Fibroblast of skin of right quadriceps (primary cell): ENCODE results near the gene SFI1.
A peak's percentile ranks its signal among the peaks of the same experiment; 100 is the strongest.

Source experiments
- DNase-seq: peaks from one replicate; pipeline ENCODE4 v3.0.0-alpha.2; 2013

The SFI1 gene

DNA sequence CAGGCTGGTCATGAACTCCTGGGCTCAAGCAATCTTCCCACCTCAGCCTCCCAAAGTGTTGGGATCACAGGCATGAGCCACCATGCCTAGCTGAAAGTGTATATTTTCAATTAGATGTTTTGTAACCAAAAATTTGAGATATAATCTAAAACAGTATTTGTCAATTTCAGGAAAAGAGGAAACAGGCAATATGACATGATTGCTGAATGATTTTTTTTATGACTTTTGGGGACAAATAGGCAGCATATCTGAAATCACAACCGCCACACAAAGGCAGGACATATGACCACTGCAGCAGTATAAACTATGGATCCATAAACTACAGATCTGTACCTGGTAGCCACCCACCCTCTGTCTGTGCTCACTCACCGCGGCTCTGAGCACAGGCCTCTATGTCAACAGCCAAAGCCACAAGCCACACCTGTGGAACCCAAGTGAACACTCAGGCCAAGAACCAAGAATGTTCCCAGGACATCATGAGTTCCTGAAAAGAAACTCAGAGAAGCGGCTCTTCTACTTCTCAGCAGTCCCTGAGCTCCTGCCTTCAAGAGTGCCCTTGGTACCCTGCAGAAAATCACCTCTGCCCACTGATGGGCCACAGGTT is 143.2 kb downstream of the SFI1 start:
- no peak for DNase-seq

DNA sequence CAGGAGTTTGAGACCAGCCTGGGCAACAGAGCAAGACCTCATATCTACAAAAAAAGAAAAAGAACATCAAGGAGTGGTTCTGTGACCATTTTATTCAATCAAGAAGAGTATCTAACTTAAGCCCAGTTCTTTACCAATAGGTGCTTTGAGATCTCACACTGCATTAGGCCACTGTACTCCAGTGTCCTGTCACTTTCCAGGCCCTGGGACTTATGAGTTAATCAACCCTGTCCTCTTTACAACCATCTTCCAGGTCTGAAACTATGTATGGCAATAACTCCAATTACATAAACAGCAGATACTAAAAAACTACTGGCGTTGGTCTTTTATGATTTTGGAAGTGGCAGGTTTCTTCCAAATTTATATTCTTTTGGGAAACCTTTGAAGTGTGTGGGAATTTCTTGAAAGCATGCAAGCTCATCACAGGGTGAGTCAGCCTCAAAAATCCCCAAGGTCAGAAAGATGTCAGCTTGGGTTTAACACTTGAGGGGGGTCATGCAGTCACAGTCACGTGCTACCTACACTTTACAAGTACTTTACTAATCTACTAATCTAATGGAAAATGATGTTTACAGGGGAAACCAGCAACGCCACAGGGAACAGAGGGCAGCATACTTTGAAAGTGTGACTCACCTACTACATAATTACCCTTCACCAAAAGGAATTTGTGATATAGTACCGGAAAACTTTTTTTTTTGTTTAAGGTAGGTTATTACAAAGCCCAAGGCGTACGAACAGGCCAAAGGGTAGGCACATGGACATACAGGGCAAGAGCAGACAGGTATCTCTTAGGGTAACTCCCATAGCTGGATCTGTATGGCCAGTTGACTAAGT is 150.1 kb downstream of the SFI1 start:
- DNase-seq, result peak; percentile 94

DNA sequence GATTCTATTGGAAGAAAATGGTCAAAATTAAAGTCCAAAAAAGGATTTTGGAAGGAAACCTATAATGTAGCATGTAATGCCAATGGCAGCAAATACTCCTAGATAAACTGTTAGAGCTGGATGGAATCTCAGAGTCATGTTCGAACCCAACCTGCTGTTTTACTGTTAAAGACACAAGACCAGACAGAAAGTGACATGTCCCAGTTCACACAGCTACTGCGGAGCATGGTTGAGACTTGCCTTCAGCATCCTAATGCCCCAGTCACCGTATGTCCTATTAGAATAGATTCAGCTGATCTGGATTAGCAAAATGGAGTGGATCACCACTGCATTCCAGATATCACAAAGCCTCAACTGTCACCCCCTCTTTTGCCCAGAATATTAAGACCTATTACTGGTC is 150.7 kb downstream of the SFI1 start:
- DNase-seq, result no peak

DNA sequence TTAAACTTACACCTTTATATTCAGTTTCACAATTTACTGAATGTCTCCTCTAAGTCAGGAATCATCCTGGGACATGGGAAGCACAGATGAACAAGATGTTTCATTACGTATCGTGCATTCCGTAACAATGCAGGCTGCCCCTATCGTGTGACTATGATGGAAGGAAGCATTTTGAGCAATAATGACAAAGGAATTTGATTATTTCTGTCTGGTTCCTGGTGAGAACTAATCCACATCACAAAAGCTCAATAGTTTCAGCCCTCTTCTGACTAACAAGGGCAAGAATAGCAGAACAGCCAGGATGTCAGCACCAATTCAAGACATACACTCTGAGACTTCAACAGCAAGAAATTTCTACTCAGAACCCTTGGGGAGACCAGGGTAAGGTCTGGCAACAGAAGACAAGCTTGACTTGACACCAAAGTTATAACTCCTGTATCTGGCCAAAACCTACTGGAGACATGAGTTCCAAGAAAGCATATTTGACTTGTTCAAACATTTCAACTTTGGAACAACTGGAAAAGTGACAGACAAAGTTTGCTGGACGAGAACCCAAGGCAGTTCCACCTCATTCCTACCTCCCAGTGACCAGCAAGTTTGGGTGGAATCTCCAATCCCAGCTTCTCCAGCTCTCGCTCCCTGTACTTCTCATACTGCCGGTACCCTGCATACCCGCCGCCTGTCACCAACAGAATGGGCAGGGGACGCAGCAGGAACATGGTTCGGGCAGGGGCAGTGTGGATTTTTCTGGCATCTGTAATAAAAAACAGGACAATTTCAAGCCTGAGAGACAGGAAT is 151.4 kb downstream of the SFI1 start:
- peak; percentile 73 for DNase-seq

DNA sequence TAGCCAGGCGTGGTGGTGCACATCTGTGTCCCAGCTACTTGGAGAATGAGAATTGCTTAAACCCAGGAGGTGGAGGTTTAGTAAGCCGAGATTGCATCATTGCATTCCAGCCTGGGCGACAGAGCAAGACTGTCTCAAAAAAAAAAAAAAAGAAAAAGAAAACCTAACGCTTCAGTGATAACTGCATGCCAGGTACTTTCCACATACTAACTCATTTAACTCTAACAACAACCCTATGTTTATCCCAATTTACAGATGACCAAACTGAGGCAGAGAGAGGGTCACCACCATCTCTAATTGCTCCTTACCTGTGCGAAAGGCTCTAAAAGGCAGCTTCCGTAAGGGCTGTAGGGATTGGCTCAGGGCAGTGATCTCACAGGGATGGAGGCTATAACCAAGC is 154.1 kb downstream of the SFI1 start:
- peak; percentile 82 for DNase-seq

DNA sequence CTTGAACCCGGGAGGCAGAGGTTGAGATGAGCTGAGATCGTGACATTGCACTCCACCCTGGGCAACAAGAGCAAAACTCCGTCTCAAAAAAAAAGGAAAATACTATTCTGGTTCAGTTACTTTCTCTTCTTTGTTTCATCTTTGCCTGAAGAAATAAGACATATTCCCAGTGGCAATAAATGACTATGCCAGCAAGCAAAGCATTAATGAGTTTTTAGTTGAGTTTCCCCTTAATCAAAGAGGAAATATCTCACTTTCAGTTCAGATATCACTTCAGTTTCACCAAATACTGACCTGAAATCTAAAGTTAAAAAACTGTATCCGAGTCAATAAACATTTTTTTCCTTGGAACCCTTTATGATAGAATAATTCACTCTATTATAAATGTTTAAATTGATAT is 155.3 kb downstream of the SFI1 start:
- no peak for DNase-seq

DNA sequence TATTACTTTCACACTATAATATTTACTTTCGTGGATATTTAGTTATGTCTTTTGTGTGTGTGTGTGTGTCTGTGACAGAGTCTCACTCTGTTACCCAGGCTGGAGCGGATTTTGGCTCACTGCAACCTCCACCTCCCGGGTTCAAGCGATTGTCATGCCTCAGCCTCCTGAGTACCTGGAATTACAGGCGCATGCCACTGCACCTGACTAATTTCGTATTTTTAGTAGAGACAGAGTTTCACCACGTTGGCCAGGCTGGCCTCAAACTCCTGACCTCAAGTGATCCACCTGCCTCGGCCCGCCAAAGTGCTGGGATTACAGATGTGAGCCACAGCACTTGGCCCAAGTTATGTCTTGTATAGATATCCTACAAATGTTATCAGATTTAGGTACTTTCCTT is 155.8 kb downstream of the SFI1 start:
- DNase-seq, result no peak

DNA sequence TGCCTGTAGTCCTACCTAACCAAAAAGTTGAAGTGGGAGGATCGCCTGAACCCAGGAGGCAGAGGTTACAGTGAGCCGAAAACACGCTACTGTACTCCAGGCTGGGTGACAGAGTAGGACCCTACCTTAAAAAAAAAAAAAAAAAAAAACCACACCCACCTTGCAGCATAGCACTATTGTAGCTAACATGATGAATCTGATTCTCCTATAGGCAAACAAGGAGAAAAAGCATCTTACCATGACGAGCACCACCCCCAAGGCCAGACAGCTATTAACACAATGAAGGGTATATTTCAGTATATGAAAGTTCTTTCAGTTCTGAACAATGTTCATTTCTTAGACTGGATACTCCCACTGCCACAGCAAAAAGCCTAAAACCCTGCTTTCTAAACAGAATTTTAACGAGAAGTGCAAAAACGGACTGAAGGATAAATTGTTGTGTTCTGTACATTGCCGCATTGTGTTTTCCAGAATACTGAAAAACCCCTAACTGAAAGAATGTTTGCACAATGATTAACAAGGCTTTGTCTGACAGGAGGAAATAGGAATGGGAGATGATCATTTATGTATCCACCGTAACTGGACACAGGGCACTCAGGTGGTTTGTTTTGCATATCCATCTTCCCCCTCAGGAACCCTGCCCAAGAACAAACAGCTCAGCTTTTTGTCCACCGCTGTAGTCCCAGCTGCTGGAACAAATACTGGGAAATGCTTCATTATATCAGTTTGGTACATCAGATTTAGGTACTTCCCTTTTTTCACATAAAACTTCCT is 156.8 kb downstream of the SFI1 start:
- no peak for DNase-seq

DNA sequence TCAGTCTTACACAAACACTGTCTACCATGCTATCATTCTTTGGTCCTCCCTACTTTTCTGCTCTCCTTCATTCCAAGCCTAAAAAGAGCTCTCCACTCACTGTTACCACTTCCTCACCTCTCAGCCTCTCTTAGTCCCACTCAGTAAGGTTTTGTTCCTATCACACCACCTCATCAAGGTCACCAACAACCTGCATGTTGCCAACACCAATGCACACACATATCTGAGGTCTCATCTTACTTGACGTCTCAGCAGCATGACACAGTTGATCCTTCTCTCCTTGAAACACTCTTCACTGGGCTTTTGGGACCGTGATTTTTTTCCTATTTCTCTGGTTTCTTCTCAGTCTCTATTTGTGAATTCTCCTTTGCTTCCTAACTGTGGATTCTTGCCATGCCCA is 157.6 kb downstream of the SFI1 start:
- no peak for DNase-seq

DNA sequence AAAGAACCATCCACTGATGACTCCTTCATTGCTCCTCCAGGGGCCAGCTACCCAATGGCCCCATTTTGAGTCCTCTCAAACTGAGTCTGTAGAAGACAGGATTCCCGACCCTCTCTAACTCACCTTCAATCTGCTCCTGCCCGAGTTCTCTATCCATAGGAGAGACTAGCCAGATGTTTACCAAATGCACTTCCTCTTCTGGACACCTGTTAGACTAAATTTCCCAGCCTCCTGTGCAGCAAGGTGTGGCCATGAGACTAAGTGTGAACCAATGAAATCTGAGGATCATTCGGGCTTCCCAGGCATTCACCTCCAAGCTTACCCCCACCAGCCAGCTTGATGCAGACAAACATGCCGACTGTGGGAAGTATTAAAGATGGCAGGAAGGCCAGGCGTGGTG is 158.1 kb downstream of the SFI1 start:
- no peak for DNase-seq

DNA sequence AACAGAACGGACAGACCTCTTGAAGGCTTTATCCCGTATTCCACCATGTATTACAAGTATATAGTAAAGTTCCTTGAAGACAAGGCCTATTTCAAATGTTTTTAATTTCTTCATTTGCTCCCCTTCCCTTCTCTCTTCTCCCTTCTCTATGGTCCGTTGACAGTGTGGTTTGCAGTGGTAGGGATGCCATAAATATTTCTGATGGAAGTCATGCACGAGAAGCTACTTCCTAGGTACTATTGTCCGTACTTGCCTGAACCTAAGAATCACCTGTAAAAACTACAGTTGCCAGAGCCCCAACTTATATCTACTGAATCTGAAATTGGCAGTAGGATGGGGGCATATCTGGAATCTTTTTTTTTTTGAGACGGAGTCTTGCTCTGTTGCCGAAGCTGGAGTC is 162.9 kb downstream of the SFI1 start:
- DNase-seq, result no peak

DNA sequence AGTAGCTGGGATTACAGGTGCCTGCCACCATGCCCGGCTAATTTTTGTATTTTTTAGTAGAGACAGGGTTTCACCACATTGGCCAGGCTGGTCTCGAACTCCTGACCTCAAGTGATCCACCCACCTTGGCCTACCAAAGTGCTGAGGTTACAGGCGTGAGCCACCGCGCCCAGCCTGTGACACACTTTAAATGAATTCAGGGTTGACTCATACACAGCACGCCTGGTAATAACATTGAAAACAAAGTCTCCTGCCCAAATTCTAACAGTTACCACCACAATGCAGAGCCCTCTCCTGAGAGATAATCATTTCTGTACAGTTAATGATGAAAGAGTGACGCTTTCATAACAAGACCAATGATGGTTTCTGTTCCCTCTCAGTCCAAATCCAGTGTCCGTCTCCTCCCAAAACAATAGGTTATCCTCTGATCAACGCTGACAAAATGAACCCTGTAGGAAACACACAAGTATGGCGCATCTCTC is 164.6 kb downstream of the SFI1 start:
- peak; percentile 63 for DNase-seq

DNA sequence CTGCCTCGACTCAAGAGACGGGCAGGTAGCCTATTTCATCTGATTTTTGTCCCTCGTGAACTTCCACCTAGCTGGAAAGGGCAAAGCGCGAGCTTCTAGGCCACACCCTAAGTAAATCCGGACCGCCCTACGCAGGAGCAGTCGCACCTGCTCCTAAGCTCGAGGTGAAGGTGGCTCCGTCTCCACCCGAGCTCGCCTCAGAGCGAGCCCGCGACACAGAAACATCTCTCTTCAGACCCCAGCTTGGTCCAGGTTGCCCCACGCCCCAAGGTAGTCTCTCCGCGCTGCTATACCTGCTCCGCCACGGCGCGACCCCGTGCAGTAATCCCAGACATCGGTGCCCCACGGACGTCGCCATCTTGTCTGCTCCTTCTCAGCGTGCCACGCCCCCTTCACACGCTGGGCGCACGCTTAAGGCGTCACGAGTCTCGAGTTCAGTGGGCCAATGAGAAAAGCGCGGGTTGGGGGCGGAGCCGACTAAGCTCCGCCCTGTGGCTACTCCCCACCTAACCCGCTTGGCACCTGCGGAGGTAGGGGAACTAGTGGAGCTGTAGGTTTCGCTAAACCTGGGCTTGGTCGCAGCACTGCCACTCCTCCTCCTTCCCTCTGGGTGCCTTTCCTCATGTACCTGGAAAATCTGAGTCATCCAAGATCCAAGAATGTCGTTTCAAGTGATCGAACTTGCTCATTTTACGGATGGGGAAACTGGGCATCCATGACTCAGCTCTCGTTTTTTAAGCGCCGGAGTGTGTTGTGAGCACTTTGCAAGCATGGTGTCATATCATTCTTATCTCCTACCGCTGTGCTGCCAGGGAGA is 165.7 kb downstream of the SFI1 start, which contains the start of gene PISD:
Gene PISD (minus strand): TSS at position 365 of the 817 bp plus-strand sequence. CDS start 7 bp downstream, at position 358.
- peak; percentile 92 for DNase-seq

DNA sequence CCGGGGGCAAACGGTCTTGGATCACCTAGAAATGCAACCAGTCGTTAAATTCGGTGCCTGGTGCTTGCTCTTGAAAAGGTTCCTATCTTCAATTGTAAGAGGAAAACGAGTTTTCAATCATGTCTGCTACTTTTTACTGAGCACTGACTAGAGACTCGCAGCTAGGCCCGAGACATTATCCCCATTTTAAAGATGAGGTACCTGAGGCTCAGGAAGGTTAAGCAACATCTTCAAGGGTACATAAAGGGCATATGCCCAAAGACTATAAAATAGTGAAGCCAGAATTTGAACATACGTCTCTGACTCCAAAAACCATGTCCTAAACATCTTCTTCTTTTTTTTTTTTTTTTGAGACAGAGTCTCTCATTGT is 166.3 kb downstream of the SFI1 start:
- DNase-seq, result no peak
